ENCODE results near the gene TENM4.
"Not testable (repeated sequence)": the region's sequence is repeated elsewhere in the genome, so short reads cannot be mapped to it uniquely, and the experiment has no call there.

TENM4 gene

GRCh38 chr11:79222163-79222562, 218.7 kb downstream of the TENM4 start:
- not testable (repeated sequence) for H4K8ac ChIP-seq (ENCODE audit: low read depth, low read length); H3K9ac ChIP-seq (ENCODE audit: low read depth, low read length, poor library complexity)
- H3K9me3 ChIP-seq (replicated peaks in 1 of 2; ENCODE audit: control insufficient read depth in 2 of 2, insufficient read depth in 1 of 2, low read depth in 1 of 2, low read length in 2 of 2) = peaks cover 0 to 11% of the 10 kb centered on the region in 2 donors

GRCh38 chr11:79221444-79222130, 219.2 kb downstream of the TENM4 start:
- Histone ChIP-seq H2BK5ac (ENCODE audit: low read length) (no peak overlapping the region), H4K8ac (ENCODE audit: low read depth, low read length) (no peak overlapping the region), H2BK15ac (ENCODE audit: low read length) (no peak overlapping the region), H3K18ac (ENCODE audit: low read length) (no peak overlapping the region), H3K27me3 (ENCODE audit: control insufficient read depth in 3 of 3, insufficient read depth in 3 of 3, low read depth in 1 of 3, low read length in 3 of 3) (peaks cover 0 to 18% (median 0%) of the 10 kb centered on the region in 3 experiments), H3K23ac (ENCODE audit: low read depth, low read length, poor library complexity) (no peak overlapping the region), H3K4me3 (ENCODE audit: low read length in 2 of 2) (no peak overlapping the region), H3K4ac (ENCODE audit: low read length) (no peak overlapping the region), H3K4me2 (ENCODE audit: insufficient read depth, low read length, poor library complexity, severe bottlenecking) (no peak overlapping the region), H2AK5ac (ENCODE audit: low read depth, low read length) (no peak overlapping the region), H3K36me3 (replicated peaks in 1 of 2; ENCODE audit: control insufficient read depth in 2 of 2, insufficient read depth in 2 of 2, low read length in 2 of 2) (no peaks in the 10 kb centered on the region), H3K14ac (ENCODE audit: low read length) (no peak overlapping the region), H2AFZ (ENCODE audit: low read length) (no peak overlapping the region), H4K91ac (ENCODE audit: low read depth, low read length, poor library complexity) (no peak overlapping the region), H3K27ac (replicated peaks; ENCODE audit: low read length) (no peak overlapping the region), H2BK12ac (ENCODE audit: low read length) (no peak overlapping the region), H3K9me3 (replicated peaks in 1 of 2; ENCODE audit: control insufficient read depth in 2 of 2, insufficient read depth in 1 of 2, low read depth in 1 of 2, low read length in 2 of 2) (peaks cover 0 to 11% of the 10 kb centered on the region in 2 donors), H2BK120ac (ENCODE audit: low read depth, low read length) (no peak overlapping the region), H3K4me1 (ENCODE audit: control insufficient read depth in 2 of 2, insufficient read depth in 1 of 2, low read depth in 1 of 2, low read length in 2 of 2) (peaks cover 0 to 7% of the 10 kb centered on the region in 2 donors), H3K79me1 (ENCODE audit: low read depth, low read length) (no peaks in the 10 kb centered on the region), H3K9ac (ENCODE audit: low read depth, low read length, poor library complexity) (no peak overlapping the region)
- WGBS, 2 donors (ENCODE audit: extremely low coverage in 2 of 2, insufficient read length in 2 of 2, insufficient replicate concordance in 1 of 2) = no CpG with 5 or more reads among the region's 10 CpGs
- no peak for DNase-seq (ENCODE audit: low spot score)

More at GRCh38 chr11:79222163-79222562, 218.7 kb downstream of the TENM4 start:
- no CpG with 5 or more reads among the region's 5 CpGs for WGBS, 2 donors (ENCODE audit: extremely low coverage in 2 of 2, insufficient read length in 2 of 2, insufficient replicate concordance in 1 of 2)
- not testable (repeated sequence) for H2BK12ac ChIP-seq (ENCODE audit: low read length); DNase-seq (ENCODE audit: low spot score); H3K79me1 ChIP-seq (ENCODE audit: low read depth, low read length); H2BK120ac ChIP-seq (ENCODE audit: low read depth, low read length); H2BK15ac ChIP-seq (ENCODE audit: low read length); H3K18ac ChIP-seq (ENCODE audit: low read length); H2AFZ ChIP-seq (ENCODE audit: low read length); H3K14ac ChIP-seq (ENCODE audit: low read length); H3K36me3 ChIP-seq (replicated peaks in 1 of 2; ENCODE audit: control insufficient read depth in 2 of 2, insufficient read depth in 2 of 2, low read length in 2 of 2); H2BK5ac ChIP-seq (ENCODE audit: low read length); H3K4me2 ChIP-seq (ENCODE audit: insufficient read depth, low read length, poor library complexity, severe bottlenecking); H3K4ac ChIP-seq (ENCODE audit: low read length); H2AK5ac ChIP-seq (ENCODE audit: low read depth, low read length); H3K4me3 ChIP-seq (ENCODE audit: low read length in 2 of 2); H3K27ac ChIP-seq (replicated peaks; ENCODE audit: low read length); H3K23ac ChIP-seq (ENCODE audit: low read depth, low read length, poor library complexity); H4K91ac ChIP-seq (ENCODE audit: low read depth, low read length, poor library complexity)
- Histone ChIP-seq H3K27me3 (ENCODE audit: control insufficient read depth in 3 of 3, insufficient read depth in 3 of 3, low read depth in 1 of 3, low read length in 3 of 3) (peaks cover 0 to 23% (median 0%) of the 10 kb centered on the region in 3 experiments), H3K4me1 (ENCODE audit: control insufficient read depth in 2 of 2, insufficient read depth in 1 of 2, low read depth in 1 of 2, low read length in 2 of 2) (peaks cover 5 to 11% of the 10 kb centered on the region in 2 donors)

GRCh38 chr11:79220171-79220570, 220.7 kb downstream of the TENM4 start:
- H3K9ac ChIP-seq (ENCODE audit: low read depth, low read length, poor library complexity) = no peak overlapping the region
- no peak overlapping the region for H2BK15ac ChIP-seq (ENCODE audit: low read length)
- no peak overlapping the region for H2BK12ac ChIP-seq (ENCODE audit: low read length)
- H3K14ac ChIP-seq (ENCODE audit: low read length) = no peak overlapping the region
- DNase-seq (ENCODE audit: low spot score) = no peak
- no peaks in the 10 kb centered on the region for H3K79me1 ChIP-seq (ENCODE audit: low read depth, low read length)
- no CpG with 5 or more reads among the region's 3 CpGs for WGBS, 2 donors (ENCODE audit: extremely low coverage in 2 of 2, insufficient read length in 2 of 2, insufficient replicate concordance in 1 of 2)
- H3K27ac ChIP-seq (replicated peaks; ENCODE audit: low read length) = no peak overlapping the region
- no peak overlapping the region for H2AK5ac ChIP-seq (ENCODE audit: low read depth, low read length)
- no peak overlapping the region for H2AFZ ChIP-seq (ENCODE audit: low read length)
- H3K23ac ChIP-seq (ENCODE audit: low read depth, low read length, poor library complexity) = no peak overlapping the region
- no peaks in the 10 kb centered on the region for H3K36me3 ChIP-seq (replicated peaks in 1 of 2; ENCODE audit: control insufficient read depth in 2 of 2, insufficient read depth in 2 of 2, low read length in 2 of 2)
- H2BK120ac ChIP-seq (ENCODE audit: low read depth, low read length) = no peak overlapping the region
- H3K27me3 ChIP-seq (ENCODE audit: control insufficient read depth in 3 of 3, insufficient read depth in 3 of 3, low read depth in 1 of 3, low read length in 3 of 3) = peaks cover 0 to 6% (median 0%) of the 10 kb centered on the region in 3 experiments
- H3K4me3 ChIP-seq (ENCODE audit: low read length in 2 of 2) = no peak overlapping the region
- H4K91ac ChIP-seq (ENCODE audit: low read depth, low read length, poor library complexity) = no peak overlapping the region
- no peak overlapping the region for H3K18ac ChIP-seq (ENCODE audit: low read length)
- H3K4me2 ChIP-seq (ENCODE audit: insufficient read depth, low read length, poor library complexity, severe bottlenecking) = no peak overlapping the region
- H3K4me1 ChIP-seq (ENCODE audit: control insufficient read depth in 2 of 2, insufficient read depth in 1 of 2, low read depth in 1 of 2, low read length in 2 of 2) = peaks cover 0 to 5% of the 10 kb centered on the region in 2 donors
- H3K9me3 ChIP-seq (replicated peaks in 1 of 2; ENCODE audit: control insufficient read depth in 2 of 2, insufficient read depth in 1 of 2, low read depth in 1 of 2, low read length in 2 of 2) = peaks cover 0 to 11% of the 10 kb centered on the region in 2 donors
- H2BK5ac ChIP-seq (ENCODE audit: low read length) = no peak overlapping the region
- H3K4ac ChIP-seq (ENCODE audit: low read length) = no peak overlapping the region
- H4K8ac ChIP-seq (ENCODE audit: low read depth, low read length) = no peak overlapping the region

- DNase-seq (ENCODE audit: low spot score) = no peak
- Histone ChIP-seq H3K9me3 (replicated peaks in 1 of 2; ENCODE audit: control insufficient read depth in 2 of 2, insufficient read depth in 1 of 2, low read depth in 1 of 2, low read length in 2 of 2) (peaks cover 0 to 11% of the 10 kb centered on the region in 2 donors), H2BK12ac (ENCODE audit: low read length) (no peak overlapping the region), H3K18ac (ENCODE audit: low read length) (no peak overlapping the region), H2BK120ac (ENCODE audit: low read depth, low read length) (no peak overlapping the region), H3K14ac (ENCODE audit: low read length) (no peak overlapping the region), H3K36me3 (replicated peaks in 1 of 2; ENCODE audit: control insufficient read depth in 2 of 2, insufficient read depth in 2 of 2, low read length in 2 of 2) (peaks cover 0 to 3% of the 10 kb centered on the region in 2 donors), H3K4me1 (ENCODE audit: control insufficient read depth in 2 of 2, insufficient read depth in 1 of 2, low read depth in 1 of 2, low read length in 2 of 2) (peaks cover 0 to 5% of the 10 kb centered on the region in 2 donors), H3K4me3 (ENCODE audit: low read length in 2 of 2) (no peak overlapping the region), H3K27ac (replicated peaks; ENCODE audit: low read length) (no peak overlapping the region), H2BK15ac (ENCODE audit: low read length) (no peak overlapping the region), H3K27me3 (ENCODE audit: control insufficient read depth in 3 of 3, insufficient read depth in 3 of 3, low read depth in 1 of 3, low read length in 3 of 3) (peaks cover 0 to 3% (median 0%) of the 10 kb centered on the region in 3 experiments), H3K23ac (ENCODE audit: low read depth, low read length, poor library complexity) (no peak overlapping the region), H2AFZ (ENCODE audit: low read length) (no peak overlapping the region), H3K79me1 (ENCODE audit: low read depth, low read length) (no peaks in the 10 kb centered on the region), H2BK5ac (ENCODE audit: low read length) (no peak overlapping the region), H2AK5ac (ENCODE audit: low read depth, low read length) (no peak overlapping the region), H3K9ac (ENCODE audit: low read depth, low read length, poor library complexity) (no peak overlapping the region), H3K4me2 (ENCODE audit: insufficient read depth, low read length, poor library complexity, severe bottlenecking) (no peak overlapping the region), H4K8ac (ENCODE audit: low read depth, low read length) (no peak overlapping the region), H4K91ac (ENCODE audit: low read depth, low read length, poor library complexity) (no peak overlapping the region), H3K4ac (ENCODE audit: low read length) (no peak overlapping the region)
- WGBS, 2 donors (ENCODE audit: extremely low coverage in 2 of 2, insufficient read length in 2 of 2, insufficient replicate concordance in 1 of 2) = no CpG with 5 or more reads among the region's 6 CpGs
These were observed 221.4 kb downstream of the TENM4 start for GRCh38 chr11:79219186-79220045.
